Hepatocyte (in vitro differentiated cells): ENCODE results near the gene SYPL2.

Experiments
- EZH2 ChIP-seq: fragments of 200-600 bp; sonication (generic); IDR thresholded peaks from 2 replicates; pipeline ENCODE4 v1.6.1; 2016; ENCODE audit warnings: antibody characterized with exemption, mild to moderate bottlenecking, borderline replicate concordance
- TF ChIP-seq, protein P1 (sequence below): fragments of 200-600 bp; sonication (generic); IDR thresholded peaks from 2 replicates; pipeline ENCODE4 v1.5.1; 2016; ENCODE audit warnings: antibody characterized with exemption, mild to moderate bottlenecking; ENCODE audit not compliant: poor library complexity

DNA sequence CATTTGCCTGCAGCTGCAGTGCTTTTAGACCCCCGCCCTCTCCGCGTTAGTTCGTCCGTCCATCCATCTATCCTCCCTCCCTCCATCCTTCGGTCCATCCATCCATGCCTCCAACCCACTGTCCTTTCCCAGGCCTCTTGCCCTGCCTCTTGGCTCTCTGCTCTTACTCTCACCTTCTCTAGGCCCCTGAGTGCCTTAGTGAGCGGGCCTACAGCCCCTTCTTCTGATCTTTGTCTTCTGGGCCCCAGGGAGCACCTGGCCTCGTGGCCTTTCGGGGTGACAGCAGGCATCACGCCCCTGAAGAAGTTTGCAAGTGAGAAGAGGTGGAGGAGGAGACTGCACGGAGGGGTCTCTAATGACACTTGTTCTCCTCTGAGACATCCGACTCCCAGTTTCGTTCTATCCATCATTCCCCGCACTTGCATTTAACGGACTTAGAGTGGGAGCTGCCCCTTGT lies 18.2 kb downstream of the SYPL2 start:
- TF ChIP-seq, protein P1, sequence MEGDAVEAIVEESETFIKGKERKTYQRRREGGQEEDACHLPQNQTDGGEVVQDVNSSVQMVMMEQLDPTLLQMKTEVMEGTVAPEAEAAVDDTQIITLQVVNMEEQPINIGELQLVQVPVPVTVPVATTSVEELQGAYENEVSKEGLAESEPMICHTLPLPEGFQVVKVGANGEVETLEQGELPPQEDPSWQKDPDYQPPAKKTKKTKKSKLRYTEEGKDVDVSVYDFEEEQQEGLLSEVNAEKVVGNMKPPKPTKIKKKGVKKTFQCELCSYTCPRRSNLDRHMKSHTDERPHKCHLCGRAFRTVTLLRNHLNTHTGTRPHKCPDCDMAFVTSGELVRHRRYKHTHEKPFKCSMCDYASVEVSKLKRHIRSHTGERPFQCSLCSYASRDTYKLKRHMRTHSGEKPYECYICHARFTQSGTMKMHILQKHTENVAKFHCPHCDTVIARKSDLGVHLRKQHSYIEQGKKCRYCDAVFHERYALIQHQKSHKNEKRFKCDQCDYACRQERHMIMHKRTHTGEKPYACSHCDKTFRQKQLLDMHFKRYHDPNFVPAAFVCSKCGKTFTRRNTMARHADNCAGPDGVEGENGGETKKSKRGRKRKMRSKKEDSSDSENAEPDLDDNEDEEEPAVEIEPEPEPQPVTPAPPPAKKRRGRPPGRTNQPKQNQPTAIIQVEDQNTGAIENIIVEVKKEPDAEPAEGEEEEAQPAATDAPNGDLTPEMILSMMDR: no peak
- no peak for TF ChIP-seq EZH2
